Endothelial cell of umbilical vein (primary cell): ENCODE results near the gene RAMACL.
"Not testable (repeated sequence)": the region's sequence is repeated elsewhere in the genome, so short reads cannot be mapped to it uniquely, and the experiment has no call there.

Experiments
- CTCF ChIP-seq, 2 donors: IDR thresholded peaks; 1 replicate in 1 of 2; 2 replicates in 1 of 2; pipeline ENCODE4 v1.5.1; 2011; ENCODE audit warnings: low read length in 2 of 2, mild to moderate bottlenecking in 2 of 2, moderate library complexity in 2 of 2, control low read depth in 1 of 2, inconsistent platforms in 1 of 2, low read depth in 1 of 2; ENCODE audit not compliant: insufficient read depth in 1 of 2; ENCODE audit errors: extremely low read depth in 1 of 2
- EZH2 ChIP-seq: IDR thresholded peaks from 2 replicates; pipeline ENCODE4 v1.6.1; 2012; ENCODE audit warnings: borderline replicate concordance, low read depth, mild to moderate bottlenecking, moderate library complexity, low read length, inconsistent platforms; ENCODE audit not compliant: severe bottlenecking
- GATA2 ChIP-seq: IDR thresholded peaks from 2 replicates; pipeline ENCODE4 v1.7.0; 2011; ENCODE audit warnings: low read depth, mild to moderate bottlenecking, moderate library complexity, mixed read lengths, low read length; ENCODE audit not compliant: insufficient read length, insufficient read depth
- POLR2A ChIP-seq: IDR thresholded peaks from 2 replicates; pipeline ENCODE4 v1.6.1; 2012; ENCODE audit warnings: low read depth, mild to moderate bottlenecking, control low read depth, low read length
- POLR2AphosphoS5 ChIP-seq: IDR thresholded peaks from 2 replicates; pipeline ENCODE4 v1.6.1; 2012; ENCODE audit warnings: low read depth, mild to moderate bottlenecking, control low read depth, low read length, moderate library complexity; ENCODE audit not compliant: insufficient read depth

- not testable (repeated sequence) for TF ChIP-seq POLR2A; CTCF (IDR thresholded peaks at IDR 0.05; ENCODE audit: extremely low read depth in 1 of 2, insufficient read depth in 1 of 2, low read depth in 1 of 2, low read length in 2 of 2); POLR2AphosphoS5; EZH2; GATA2
Measured at GRCh38 chr6:166539011-166539385, 47.5 kb downstream of the RAMACL start.
